PC-3 (cell line): ENCODE measurements around the gene PLA2G1B. TPM values are rescaled to one million over a fixed set of nuclear protein-coding genes. Genes with fewer than 3 reads are reported as not detected.

ENCODE experiments used
- ATAC-seq: fragments of 200-7000 bp; cut with Tn5 transposase; 2 replicates; pipeline ENCODE4 v1.9.1; 2020; ENCODE audit warnings: mild to moderate bottlenecking, moderate library complexity
- BruUV-seq: library from RNA; stranded (reverse); fragments of 400-500 nt; replicated peaks from 2 replicates; lab custom pipeline; 2021; lab: Mats Ljungman, UMichigan
- CTCF ChIA-PET: fragments of 300-600 bp; sonication (Branson Sonifier 250); formaldehyde crosslinking; loops from one replicate; lab custom pipeline; 2022; ENCODE audit warnings: antibody characterized with exemption; lab: Charles Lee
- POLR2A ChIA-PET: fragments of 300-600 bp; sonication (Branson Sonifier 250); formaldehyde crosslinking; loops from one replicate; lab custom pipeline; 2022; ENCODE audit warnings: antibody characterized with exemption; ENCODE audit not compliant: unreplicated experiment; lab: Charles Lee
- DNase-seq: peaks from one replicate; pipeline ENCODE4 v3.0.0-alpha.2; 2015
- H2AFZ ChIP-seq: fragments of 300-600 bp; sonication (generic); 2 replicates; pipeline ENCODE4 v1.6.0; 2016; ENCODE audit warnings: antibody characterized with exemption, low read length
- H3F3A ChIP-seq: fragments of 300-600 bp; sonication (generic); one replicate; pipeline ENCODE4 v1.6.0; 2017; ENCODE audit warnings: antibody characterized with exemption, low read length, control low read depth, mild to moderate bottlenecking; ENCODE audit not compliant: unreplicated experiment
- H3K27ac ChIP-seq: fragments of 300-600 bp; sonication (generic); 2 replicates; pipeline ENCODE4 v1.5.1; 2016; ENCODE audit warnings: mild to moderate bottlenecking, low read length
- H3K27me3 ChIP-seq: fragments of 300-600 bp; sonication (generic); 2 replicates; pipeline ENCODE4 v1.6.1; 2016; ENCODE audit warnings: low read length, mixed read lengths
- H3K36me3 ChIP-seq: fragments of 300-600 bp; sonication (generic); 2 replicates; pipeline ENCODE4 v1.6.1; 2016; ENCODE audit warnings: low read depth, mixed run types, low read length, mixed read lengths
- H3K4me1 ChIP-seq: fragments of 300-600 bp; sonication (generic); 2 replicates; pipeline ENCODE4 v1.5.1; 2016; ENCODE audit warnings: low read length; ENCODE audit not compliant: insufficient read depth
- H3K4me2 ChIP-seq: fragments of 300-600 bp; sonication (generic); 2 replicates; pipeline ENCODE4 v1.6.0; 2016; ENCODE audit warnings: low read length
- H3K4me3 ChIP-seq: fragments of 300-600 bp; sonication (generic); 2 replicates; pipeline ENCODE4 v1.5.1; 2016; ENCODE audit warnings: mild to moderate bottlenecking, low read length, mixed read lengths
- H3K79me2 ChIP-seq: fragments of 300-600 bp; sonication (generic); 2 replicates; pipeline ENCODE4 v1.6.1; 2017; ENCODE audit warnings: low read length, mixed read lengths
- H3K9ac ChIP-seq: fragments of 300-600 bp; sonication (generic); 2 replicates; pipeline ENCODE4 v1.6.0; 2016; ENCODE audit warnings: mild to moderate bottlenecking, low read length
- H3K9me2 ChIP-seq: fragments of 300-600 bp; sonication (generic); replicated peaks from 2 replicates; pipeline ENCODE4 v1.6.1; 2016; ENCODE audit warnings: mixed run types, low read length, mixed read lengths
- H3K9me3 ChIP-seq: fragments of 300-600 bp; sonication (generic); 2 replicates; pipeline ENCODE4 v1.6.1; 2016; ENCODE audit warnings: low read length, mixed read lengths
- H4K20me1 ChIP-seq: fragments of 300-600 bp; sonication (generic); 2 replicates; pipeline ENCODE4 v1.6.1; 2016; ENCODE audit warnings: low read length, mixed read lengths
- EZH2 ChIP-seq: fragments of 300-600 bp; sonication (generic); IDR thresholded peaks from one replicate; pipeline ENCODE4 v1.6.1; 2017; ENCODE audit warnings: antibody characterized with exemption, mild to moderate bottlenecking, low read length; ENCODE audit not compliant: unreplicated experiment
- EZH2phosphoT487 ChIP-seq: fragments of 300-600 bp; sonication (generic); IDR thresholded peaks from 2 replicates; pipeline ENCODE4 v1.6.1; 2018; ENCODE audit warnings: mild to moderate bottlenecking, antibody characterized with exemption, low read length, borderline replicate concordance
- intact Hi-C: fragments of 100-400 bp; cut with micrococcal nuclease; formaldehyde crosslinking; loops from 2 replicates; pipeline ENCODE4 v1.9.0; 2023
- total RNA-seq: library from RNA; depleted of rRNA; stranded (reverse); fragments of >200 nt; gene quantifications from 2 replicates; pipeline ENCODE4 v1.2.3, GENCODE V29; 2014
- TF ChIP-seq, protein P1 (sequence below): fragments of 300-600 bp; sonication (generic); conservative IDR thresholded peaks from 2 replicates; pipeline ENCODE4 v1.5.1; 2017; ENCODE audit warnings: antibody characterized with exemption, low read depth, mild to moderate bottlenecking, low read length

PLA2G1B gene
- total RNA-seq, 1 experiment from 2014 or later = not detected

DNA sequence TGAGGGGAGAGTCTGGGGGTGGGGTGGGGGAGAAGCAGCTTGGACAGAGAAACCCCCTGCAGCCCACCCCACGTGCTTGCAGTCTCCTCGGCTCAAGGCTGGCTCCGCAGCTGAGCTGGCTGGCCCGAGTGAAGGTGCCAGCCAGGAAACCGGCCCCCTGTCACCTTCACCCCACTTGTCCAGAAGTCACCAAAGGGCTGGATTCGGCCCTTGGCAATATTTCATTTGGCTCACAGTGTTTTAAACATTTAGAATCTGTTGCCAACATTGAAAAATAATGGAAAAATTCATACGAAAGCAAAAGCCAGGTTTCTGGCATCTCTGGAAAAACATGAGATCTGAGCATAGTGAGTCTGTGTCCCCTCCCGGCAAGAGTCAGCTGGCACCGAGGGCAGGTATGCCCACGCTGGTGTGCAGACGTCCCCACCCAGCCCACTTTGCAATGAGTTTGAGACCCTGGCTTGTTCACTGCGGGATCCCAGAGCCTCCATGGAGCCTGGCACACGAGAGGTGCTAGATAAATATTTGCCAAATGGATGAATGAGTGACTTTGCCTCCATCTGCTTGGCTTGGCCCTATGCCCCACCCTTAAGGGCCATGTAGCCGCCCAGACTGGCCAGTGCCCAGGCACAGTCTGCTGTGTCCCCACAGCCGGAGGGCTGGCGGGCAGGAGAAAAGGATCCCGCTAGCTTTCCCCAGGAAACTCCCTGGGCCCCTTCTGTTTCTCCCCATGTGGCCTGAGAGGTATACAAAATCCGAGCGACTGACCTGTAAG, 23.2 kb upstream of the PLA2G1B start:
- Histone ChIP-seq H3K9me2 (no peaks in the 10 kb centered on the region), H3K27ac (no peak overlapping the region), H4K20me1 (no peaks in the 10 kb centered on the region), H3K36me3 (no peaks in the 10 kb centered on the region), H3K27me3 (no peaks in the 10 kb centered on the region), H2AFZ (peak overlapping the region; percentile 56), H3K4me1 (peaks cover 6% of the 10 kb centered on the region), H3K9me3 (no peaks in the 10 kb centered on the region), H3K4me3 (no peak overlapping the region), H3F3A (no peaks in the 10 kb centered on the region), H3K79me2 (no peaks in the 10 kb centered on the region), H3K4me2 (peak overlapping the region; percentile 47), H3K9ac (no peak overlapping the region)
- DNase-seq (no peak), ATAC-seq (peak; percentile 64)
- ChIA-PET POLR2A (no interaction called here), CTCF (interaction anchor here (0.7 kb wide), 1 partner anchor 12 kb away, joined by 4 read pairs; no protein-coding TSS in a partner anchor)
- TF ChIP-seq EZH2phosphoT487 = no peak
- TF ChIP-seq, protein P1, sequence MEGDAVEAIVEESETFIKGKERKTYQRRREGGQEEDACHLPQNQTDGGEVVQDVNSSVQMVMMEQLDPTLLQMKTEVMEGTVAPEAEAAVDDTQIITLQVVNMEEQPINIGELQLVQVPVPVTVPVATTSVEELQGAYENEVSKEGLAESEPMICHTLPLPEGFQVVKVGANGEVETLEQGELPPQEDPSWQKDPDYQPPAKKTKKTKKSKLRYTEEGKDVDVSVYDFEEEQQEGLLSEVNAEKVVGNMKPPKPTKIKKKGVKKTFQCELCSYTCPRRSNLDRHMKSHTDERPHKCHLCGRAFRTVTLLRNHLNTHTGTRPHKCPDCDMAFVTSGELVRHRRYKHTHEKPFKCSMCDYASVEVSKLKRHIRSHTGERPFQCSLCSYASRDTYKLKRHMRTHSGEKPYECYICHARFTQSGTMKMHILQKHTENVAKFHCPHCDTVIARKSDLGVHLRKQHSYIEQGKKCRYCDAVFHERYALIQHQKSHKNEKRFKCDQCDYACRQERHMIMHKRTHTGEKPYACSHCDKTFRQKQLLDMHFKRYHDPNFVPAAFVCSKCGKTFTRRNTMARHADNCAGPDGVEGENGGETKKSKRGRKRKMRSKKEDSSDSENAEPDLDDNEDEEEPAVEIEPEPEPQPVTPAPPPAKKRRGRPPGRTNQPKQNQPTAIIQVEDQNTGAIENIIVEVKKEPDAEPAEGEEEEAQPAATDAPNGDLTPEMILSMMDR = no peak
- intact Hi-C loops = no loop called here
- no TSS peak for BruUV-seq

GRCh38 chr12:120347766-120348165, 20.2 kb upstream of the PLA2G1B start:
- no peaks in the 10 kb centered on the region for H4K20me1 ChIP-seq
- H3K36me3 ChIP-seq = no peaks in the 10 kb centered on the region
- ChIA-PET CTCF (no interaction called here), POLR2A (no interaction called here)
- no peak for DNase-seq
- no peak overlapping the region for H3K9ac ChIP-seq
- no peak for ATAC-seq
- H3K4me1 ChIP-seq = peaks cover 6% of the 10 kb centered on the region
- no peak overlapping the region for H3K27ac ChIP-seq
- H3K27me3 ChIP-seq = no peaks in the 10 kb centered on the region
- no peak overlapping the region for H3K4me2 ChIP-seq
- H3K9me3 ChIP-seq = no peaks in the 10 kb centered on the region
- no peaks in the 10 kb centered on the region for H3K79me2 ChIP-seq
- H2AFZ ChIP-seq = no peak overlapping the region
- intact Hi-C loops = no loop called here
- no peak overlapping the region for H3K4me3 ChIP-seq
- TF ChIP-seq EZH2phosphoT487 (no peak), EZH2 (no peak)
- TF ChIP-seq, protein P1 = no peak
- H3F3A ChIP-seq = no peaks in the 10 kb centered on the region
- H3K9me2 ChIP-seq = no peaks in the 10 kb centered on the region
- BruUV-seq = no TSS peak

DNA sequence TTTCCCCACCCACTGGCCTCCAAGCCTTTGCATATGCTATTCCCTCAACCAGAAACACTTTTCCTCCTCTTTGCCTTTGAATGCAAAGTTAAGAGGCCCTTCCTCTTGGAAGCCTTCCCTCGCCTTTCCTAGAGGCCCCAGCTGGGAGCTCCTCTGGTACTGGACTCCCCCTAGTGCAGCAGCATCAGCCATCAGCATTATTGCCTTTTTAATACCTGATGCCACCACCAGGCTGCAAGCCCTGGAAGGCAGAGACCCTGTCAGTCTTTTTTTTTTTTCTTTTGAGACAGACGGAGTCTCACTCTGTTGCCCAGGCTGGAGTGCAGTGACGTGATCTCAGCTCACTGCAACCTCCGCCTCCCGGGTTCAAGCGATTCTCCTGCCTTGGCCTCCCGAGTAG, 19.1 kb upstream of the PLA2G1B start:
- POLR2A ChIA-PET = no interaction called here
- CTCF ChIA-PET = interaction anchor here (0.7 kb wide), 2 partner anchors 26 to 120 kb away, joined by 4 to 5 read pairs; no protein-coding TSS in a partner anchor

More for the DNA sequence above, 19.1 kb upstream of the PLA2G1B start:
- Histone ChIP-seq H3K27ac (no peak overlapping the region), H3K27me3 (no peaks in the 10 kb centered on the region), H3K79me2 (no peaks in the 10 kb centered on the region), H3K9ac (no peak overlapping the region), H3K9me2 (no peaks in the 10 kb centered on the region), H3K36me3 (no peaks in the 10 kb centered on the region), H2AFZ (no peak overlapping the region), H3K9me3 (no peaks in the 10 kb centered on the region), H3F3A (no peaks in the 10 kb centered on the region), H3K4me3 (no peak overlapping the region), H3K4me2 (no peak overlapping the region), H4K20me1 (no peaks in the 10 kb centered on the region), H3K4me1 (peaks cover 6% of the 10 kb centered on the region)
- TF ChIP-seq, protein P1 = peak; percentile 43
- no peak for TF ChIP-seq EZH2phosphoT487
- BruUV-seq = no TSS peak
- ATAC-seq (0 out of 2 replicates have a peak, but pooled peaks have one; percentile 32), DNase-seq (peak; percentile 36)
- intact Hi-C loops = no loop called here
